ENCODE measurements around the gene SYCP2.

SYCP2 gene

DNA sequence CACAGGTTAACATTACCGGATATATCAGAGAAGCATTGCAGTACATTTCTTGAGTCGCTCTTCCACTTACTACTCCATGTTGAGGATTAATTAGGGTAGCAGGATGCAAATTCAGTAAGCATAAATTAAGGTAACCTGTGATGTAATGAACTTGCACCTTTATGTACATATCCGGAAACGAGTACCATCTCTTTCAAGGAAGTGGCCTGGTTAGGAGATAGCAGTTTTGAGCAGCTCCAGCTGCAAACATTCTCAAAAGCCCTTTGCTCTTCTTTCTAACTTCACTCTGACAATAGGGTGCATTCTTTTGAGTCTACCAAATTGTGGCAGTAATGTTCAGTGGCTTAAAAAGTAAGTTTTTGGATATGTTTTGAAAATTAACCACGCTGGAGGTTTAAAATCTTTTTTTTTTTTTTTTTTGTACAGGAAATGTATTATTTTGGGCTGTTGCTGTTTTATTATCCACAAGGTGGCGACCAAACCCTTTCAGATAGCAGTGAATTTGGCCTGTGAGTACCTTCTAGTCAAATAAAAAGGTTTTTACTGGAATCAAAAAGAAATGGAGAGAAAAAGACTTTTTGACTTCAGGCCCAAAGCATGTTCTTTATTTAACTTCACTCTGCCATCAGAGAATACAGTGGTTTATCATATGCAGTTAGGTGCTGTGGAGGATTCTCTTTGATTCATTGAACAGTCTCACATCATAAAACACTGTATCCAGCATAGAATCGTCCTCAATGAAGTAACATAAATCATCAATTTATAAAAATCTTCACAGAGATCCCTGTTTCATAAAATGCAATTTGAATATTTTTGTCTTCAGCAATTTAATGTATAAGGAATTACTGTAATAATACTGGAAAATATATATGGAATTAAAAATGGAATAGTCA, 15.6 kb upstream of the SYCP2 start:
- TF ChIP-seq, protein P1, sequence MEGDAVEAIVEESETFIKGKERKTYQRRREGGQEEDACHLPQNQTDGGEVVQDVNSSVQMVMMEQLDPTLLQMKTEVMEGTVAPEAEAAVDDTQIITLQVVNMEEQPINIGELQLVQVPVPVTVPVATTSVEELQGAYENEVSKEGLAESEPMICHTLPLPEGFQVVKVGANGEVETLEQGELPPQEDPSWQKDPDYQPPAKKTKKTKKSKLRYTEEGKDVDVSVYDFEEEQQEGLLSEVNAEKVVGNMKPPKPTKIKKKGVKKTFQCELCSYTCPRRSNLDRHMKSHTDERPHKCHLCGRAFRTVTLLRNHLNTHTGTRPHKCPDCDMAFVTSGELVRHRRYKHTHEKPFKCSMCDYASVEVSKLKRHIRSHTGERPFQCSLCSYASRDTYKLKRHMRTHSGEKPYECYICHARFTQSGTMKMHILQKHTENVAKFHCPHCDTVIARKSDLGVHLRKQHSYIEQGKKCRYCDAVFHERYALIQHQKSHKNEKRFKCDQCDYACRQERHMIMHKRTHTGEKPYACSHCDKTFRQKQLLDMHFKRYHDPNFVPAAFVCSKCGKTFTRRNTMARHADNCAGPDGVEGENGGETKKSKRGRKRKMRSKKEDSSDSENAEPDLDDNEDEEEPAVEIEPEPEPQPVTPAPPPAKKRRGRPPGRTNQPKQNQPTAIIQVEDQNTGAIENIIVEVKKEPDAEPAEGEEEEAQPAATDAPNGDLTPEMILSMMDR (conservative IDR thresholded peaks at IDR 0.05): peak; percentile 86
- TF ChIP-seq ZFX (IDR thresholded peaks at IDR 0.05): no peak
- H3K27ac ChIP-seq: no peak overlapping the region

DNA sequence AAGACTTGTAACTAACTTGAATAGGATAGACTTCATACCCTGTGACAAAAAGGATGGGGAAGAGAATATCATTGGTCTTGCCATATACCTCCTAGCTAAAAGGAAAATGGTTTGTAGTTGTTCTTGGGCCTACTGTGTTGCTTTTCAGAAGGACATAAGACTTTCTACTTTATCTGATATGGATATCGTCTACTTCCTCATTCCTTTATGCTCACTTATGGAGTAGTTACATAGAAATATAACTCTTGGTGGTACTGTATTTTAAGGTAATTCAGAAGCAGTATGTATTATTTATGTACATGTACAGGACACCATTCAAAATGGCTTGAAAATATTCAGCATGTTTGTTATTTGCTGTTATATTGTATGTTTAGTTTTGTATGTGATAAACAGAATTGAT, 14.8 kb upstream of the SYCP2 start:
- TF ChIP-seq, protein P1 (conservative IDR thresholded peaks at IDR 0.05): no peak
- TF ChIP-seq ZFX (IDR thresholded peaks at IDR 0.05): no peak
- no peak overlapping the region for H3K27ac ChIP-seq

DNA sequence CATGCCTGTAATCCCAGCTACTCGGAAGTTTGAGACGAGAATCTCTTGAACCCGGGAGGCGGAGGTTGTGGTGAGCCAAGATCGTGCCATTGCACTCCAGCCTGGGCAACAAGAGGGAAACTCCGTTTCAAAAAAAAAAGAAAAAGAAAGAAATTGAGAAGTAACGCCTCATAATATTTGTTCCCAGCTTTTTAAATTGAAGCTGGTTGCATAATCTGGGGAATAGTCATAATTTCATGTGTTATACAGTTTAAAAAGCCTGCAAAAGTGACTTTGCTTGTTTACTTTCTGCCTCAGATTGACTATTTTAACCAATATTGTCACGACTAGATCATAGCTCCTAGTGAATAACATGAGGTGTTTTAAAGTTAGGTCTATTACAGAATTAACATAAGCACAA, 13.9 kb upstream of the SYCP2 start:
- H3K27ac ChIP-seq: no peak overlapping the region
- TF ChIP-seq, protein P1 (conservative IDR thresholded peaks at IDR 0.05): no peak
- TF ChIP-seq ZFX (IDR thresholded peaks at IDR 0.05): no peak

DNA sequence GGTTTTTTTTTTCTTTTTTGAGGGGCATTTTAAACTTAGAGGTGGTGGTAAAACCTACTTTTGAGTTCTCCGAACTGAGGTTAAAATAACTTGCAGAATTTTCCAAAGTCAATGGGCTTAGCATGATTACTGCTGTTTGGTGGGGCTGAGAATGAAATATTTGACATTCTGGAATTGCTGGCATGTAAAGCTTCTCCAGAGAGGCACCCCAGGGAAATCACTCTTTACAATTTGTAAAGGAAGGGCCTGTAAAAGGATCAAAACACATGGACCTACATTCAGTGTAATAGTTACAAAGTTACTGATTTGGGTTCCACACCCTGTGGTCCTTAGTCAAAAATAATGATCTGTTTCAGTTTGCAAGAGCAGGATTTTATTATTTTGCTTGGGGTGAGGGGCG, 12.3 kb upstream of the SYCP2 start:
- TF ChIP-seq ZFX (IDR thresholded peaks at IDR 0.05): no peak
- TF ChIP-seq, protein P1 (conservative IDR thresholded peaks at IDR 0.05): no peak
- H3K27ac ChIP-seq: no peak overlapping the region

DNA sequence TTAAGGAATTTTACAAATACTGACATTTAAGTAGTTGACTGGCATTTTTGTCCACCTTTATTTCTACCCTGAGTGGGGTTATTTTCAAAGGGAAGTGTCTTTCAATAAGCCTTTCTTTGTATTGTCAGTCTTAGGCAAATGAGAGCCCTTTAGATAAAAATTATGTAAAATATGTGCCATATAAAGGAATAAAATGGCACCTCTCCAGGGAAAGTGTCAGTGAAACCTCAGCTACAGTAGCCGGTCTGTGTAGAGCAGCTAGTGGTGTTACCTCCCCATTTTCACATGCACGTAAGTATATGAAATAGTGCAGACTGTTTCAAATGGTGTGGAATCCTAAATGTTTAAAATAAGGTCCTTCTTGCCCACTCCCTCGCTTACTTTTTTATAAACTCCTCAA, 11.7 kb upstream of the SYCP2 start:
- TF ChIP-seq, protein P1 (conservative IDR thresholded peaks at IDR 0.05): no peak
- no peak for TF ChIP-seq ZFX (IDR thresholded peaks at IDR 0.05)
- no peak overlapping the region for H3K27ac ChIP-seq

DNA sequence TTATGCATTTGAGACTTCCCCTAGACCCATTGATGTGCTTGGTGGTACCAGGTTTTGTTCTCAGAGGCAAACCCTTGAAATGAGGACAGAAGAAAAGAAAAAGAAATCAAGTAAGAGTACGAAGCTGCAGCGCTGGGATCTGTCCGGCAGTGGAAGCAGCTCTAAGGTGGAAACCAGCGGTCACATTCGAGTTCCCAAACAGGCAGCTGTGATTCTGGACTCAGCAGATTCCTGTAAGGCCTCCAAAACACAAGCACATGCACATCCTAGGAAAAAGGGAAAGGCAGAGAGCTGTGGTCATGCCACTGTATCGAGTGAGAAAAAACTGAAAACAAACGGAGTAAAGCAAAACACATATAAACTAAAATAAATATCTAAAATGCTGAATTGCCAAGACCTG, 11.3 kb upstream of the SYCP2 start:
- no peak for TF ChIP-seq ZFX (IDR thresholded peaks at IDR 0.05)
- TF ChIP-seq, protein P1 (conservative IDR thresholded peaks at IDR 0.05): no peak
- no peak overlapping the region for H3K27ac ChIP-seq

DNA sequence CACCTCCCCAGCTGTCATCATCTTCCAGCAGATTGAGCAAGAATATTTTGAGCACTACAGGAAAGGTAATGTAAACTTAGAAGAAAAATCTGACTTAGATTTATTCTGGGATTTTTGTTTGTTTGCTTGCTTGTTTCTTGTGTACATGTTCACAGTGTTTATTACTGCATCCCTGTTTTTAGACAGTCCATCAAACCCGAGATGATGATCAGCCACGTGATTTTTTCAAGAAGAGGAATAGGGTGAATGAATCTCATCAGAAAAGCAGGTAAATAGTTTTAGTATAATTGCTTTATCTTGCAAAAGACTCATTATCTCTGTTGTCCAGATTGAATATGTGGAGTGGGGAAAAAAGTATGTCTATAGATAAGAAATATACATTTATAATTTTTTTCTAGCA, 8.8 kb upstream of the SYCP2 start:
- TF ChIP-seq, protein P1 (conservative IDR thresholded peaks at IDR 0.05): no peak
- no peak for TF ChIP-seq ZFX (IDR thresholded peaks at IDR 0.05)
- H3K27ac ChIP-seq: no peak overlapping the region

Measured in C4-2B (cell line).